Activated naive CD4-positive, alpha-beta T cell treated with anti-CD3 and anti-CD28 coated beads, Interleukin-2, amount 10 ng/mL, durations not matched to agents 5 hours and 36 hours (primary cell): ENCODE data around the gene PEX19. TPM values are rescaled to one million over a fixed set of nuclear protein-coding genes. Genes with fewer than 3 reads are reported as not detected.

Source experiments
- total RNA-seq, 2 experiments: library from RNA; stranded (reverse); gene quantifications; one replicate each; pipeline ENCODE4 v1.2.3, GENCODE V29; 2021

The PEX19 gene
- total RNA-seq, result 10 to 100 TPM; 46.1 to 51.2 TPM

GRCh38 chr1:160284782-160285344 lies at the start of gene PEX19:
Gene PEX19 (minus strand): TSS chr1:160285133. CDS start chr1:160285124, 9 bp downstream.

GRCh38 chr1:160261893-160262794 lies 22.8 kb downstream of the PEX19 start, which contains the start of gene DCAF8:
Gene DCAF8 (minus strand): TSS chr1:160262549. CDS start chr1:160244008, 18,541 bp downstream.

Other genes starting within 250 kb of the PEX19 start
- gene KCNJ10, start 215.0 kb downstream of the PEX19 start, total RNA-seq, result not detected
- gene KCNJ9, start 203.6 kb downstream of the PEX19 start, total RNA-seq, result not detected
- 10 to 100 TPM; 38.4 to 39.5 TPM for gene IGSF8, start 186.5 kb downstream of the PEX19 start, total RNA-seq
- gene ATP1A2, start 169.4 kb downstream of the PEX19 start, total RNA-seq, result not detected
- not detected for gene ATP1A4, start 133.5 kb downstream of the PEX19 start, total RNA-seq
- under 1 TPM in 1 of 2 experiments, not detected in 1; 0.35 TPM for gene CASQ1, start 94.6 kb downstream of the PEX19 start, total RNA-seq
- 10 to 100 TPM; 30.9 to 33.6 TPM for gene PEA15, start 79.7 kb downstream of the PEX19 start, total RNA-seq
- 100 to 1,000 TPM; 113 to 118 TPM for gene DCAF8, start 22.6 kb downstream of the PEX19 start, total RNA-seq
- 100 to 1,000 TPM; 127 to 131 TPM for gene COPA, start 58.1 kb upstream of the PEX19 start, total RNA-seq
- gene NCSTN, start 58.2 kb upstream of the PEX19 start, total RNA-seq, result 10 to 100 TPM; 66.9 to 69.6 TPM
- gene NHLH1, start 81.9 kb upstream of the PEX19 start, total RNA-seq, result under 1 TPM; 0.18 to 0.29 TPM
- not detected for gene VANGL2, start 115.4 kb upstream of the PEX19 start, total RNA-seq
- 10 to 100 TPM; 23.8 to 24.3 TPM for gene SLAMF6, start 238.1 kb upstream of the PEX19 start, total RNA-seq